Measurements from ENCODE around the gene NUDT3.
"Not testable (repeated sequence)": the region's sequence is repeated elsewhere in the genome, so short reads cannot be mapped to it uniquely, and the experiment has no call there.

NUDT3 gene

GRCh38 chr6:34393191-34393965 lies 909 bp upstream of the NUDT3 start:
- DNase-seq (ENCODE audit: low spot score): peak; percentile 18

- DNase-seq (ENCODE audit: low spot score): peak; percentile 55
These were observed 528 bp downstream of the NUDT3 start for GRCh38 chr6:34391786-34392496.

GRCh38 chr6:34391473-34391785 lies 1.0 kb downstream of the NUDT3 start:
- no peak for DNase-seq (ENCODE audit: low spot score)

- peak; percentile 62 for DNase-seq (ENCODE audit: low spot score)
These were observed 1.7 kb downstream of the NUDT3 start for GRCh38 chr6:34390531-34391472.

- DNase-seq (ENCODE audit: low spot score): no peak
These were observed 3.4 kb downstream of the NUDT3 start for GRCh38 chr6:34389034-34389433.

GRCh38 chr6:34388421-34388820 lies 4.0 kb downstream of the NUDT3 start:
- no peak for DNase-seq (ENCODE audit: low spot score)

GRCh38 chr6:34386316-34387137 lies 5.9 kb downstream of the NUDT3 start:
- peak; percentile 38 for DNase-seq (ENCODE audit: low spot score)

GRCh38 chr6:34385793-34386195 lies 6.7 kb downstream of the NUDT3 start:
- DNase-seq (ENCODE audit: low spot score): no peak

- DNase-seq (ENCODE audit: low spot score): no peak
These were observed 7.9 kb downstream of the NUDT3 start for GRCh38 chr6:34384321-34385153.

GRCh38 chr6:34383656-34384320 lies 8.7 kb downstream of the NUDT3 start:
- DNase-seq (ENCODE audit: low spot score): peak; percentile 29

- peak; percentile 28 for DNase-seq (ENCODE audit: low spot score)
These were observed 9.3 kb downstream of the NUDT3 start for GRCh38 chr6:34383161-34383631.

- no peak for DNase-seq (ENCODE audit: low spot score)
These were observed 11.4 kb downstream of the NUDT3 start for GRCh38 chr6:34381081-34381480.

- no peak for DNase-seq (ENCODE audit: low spot score)
These were observed 14.0 kb downstream of the NUDT3 start for GRCh38 chr6:34378470-34378869.

- no peak for DNase-seq (ENCODE audit: low spot score)
These were observed 14.5 kb downstream of the NUDT3 start for GRCh38 chr6:34377984-34378383.

- DNase-seq (ENCODE audit: low spot score): not testable (repeated sequence)
These were observed 14.9 kb downstream of the NUDT3 start for GRCh38 chr6:34377571-34377970.

GRCh38 chr6:34375833-34376232 lies 16.6 kb downstream of the NUDT3 start:
- no peak for DNase-seq (ENCODE audit: low spot score)

- DNase-seq (ENCODE audit: low spot score): no peak
These were observed 18.0 kb downstream of the NUDT3 start for GRCh38 chr6:34374508-34374907.

GRCh38 chr6:34374069-34374468 lies 18.4 kb downstream of the NUDT3 start:
- DNase-seq (ENCODE audit: low spot score): no peak

- DNase-seq (ENCODE audit: low spot score): no peak
These were observed 19.0 kb downstream of the NUDT3 start for GRCh38 chr6:34373511-34373910.

GRCh38 chr6:34371865-34372264 lies 20.6 kb downstream of the NUDT3 start:
- DNase-seq (ENCODE audit: low spot score): not testable (repeated sequence)

All from AG08396 (cell line).